Loucy (cell line): Measurements from ENCODE around the gene NDRG3.

Experiments
- H2AFZ ChIP-seq: fragments of 200-600 bp; sonication (generic); 2 replicates; pipeline ENCODE4 v1.6.0; 2016; ENCODE audit warnings: antibody characterized with exemption, mild to moderate bottlenecking, low read length, moderate library complexity
- H3F3A ChIP-seq: fragments of 200-600 bp; 2 replicates; pipeline ENCODE4 v1.6.0; 2016; ENCODE audit warnings: antibody characterized with exemption, low read depth, mild to moderate bottlenecking
- H3K27me3 ChIP-seq: fragments of 200-600 bp; sonication (generic); 2 replicates; pipeline ENCODE4 v1.6.1; 2014; ENCODE audit warnings: low read length, mild to moderate bottlenecking; ENCODE audit not compliant: insufficient read depth, poor library complexity, severe bottlenecking
- H3K36me3 ChIP-seq: fragments of 200-600 bp; sonication (generic); 2 replicates; pipeline ENCODE4 v1.6.1; 2016; ENCODE audit warnings: low read length; ENCODE audit not compliant: insufficient read depth
- H3K4me1 ChIP-seq: fragments of 200-600 bp; sonication (generic); 2 replicates; pipeline ENCODE4 v1.5.1; 2014; ENCODE audit warnings: low read length, mild to moderate bottlenecking; ENCODE audit not compliant: insufficient read depth, poor library complexity, severe bottlenecking
- H3K4me2 ChIP-seq: fragments of 200-600 bp; sonication (generic); 2 replicates; pipeline ENCODE4 v1.6.0; 2014; ENCODE audit warnings: antibody characterized with exemption, low read length, low read depth, mild to moderate bottlenecking; ENCODE audit not compliant: poor library complexity, severe bottlenecking
- H3K4me3 ChIP-seq: fragments of 200-600 bp; sonication (generic); 2 replicates; pipeline ENCODE4 v1.5.1; 2014; ENCODE audit warnings: low read length, mild to moderate bottlenecking, mixed read lengths; ENCODE audit not compliant: poor library complexity, severe bottlenecking
- H3K79me2 ChIP-seq: fragments of 200-600 bp; sonication (generic); 2 replicates; pipeline ENCODE4 v1.6.1; 2014; ENCODE audit warnings: low read length; ENCODE audit not compliant: insufficient read depth
- H3K9ac ChIP-seq: fragments of 200-600 bp; sonication (generic); 2 replicates; pipeline ENCODE4 v1.6.0; 2014; ENCODE audit warnings: mild to moderate bottlenecking, low read depth, low read length, moderate library complexity; ENCODE audit not compliant: poor library complexity, severe bottlenecking
- H3K9me2 ChIP-seq: fragments of 200-600 bp; sonication (generic); replicated peaks from 2 replicates; pipeline ENCODE4 v1.6.1; 2016; ENCODE audit warnings: low read depth, low read length, mixed read lengths
- H3K9me3 ChIP-seq: fragments of 200-600 bp; sonication (generic); 2 replicates; pipeline ENCODE4 v1.6.1; 2014; ENCODE audit warnings: mild to moderate bottlenecking, antibody characterized with exemption, low read length, low read depth; ENCODE audit not compliant: insufficient read depth
- H4K20me1 ChIP-seq: fragments of 200-600 bp; sonication (generic); 2 replicates; pipeline ENCODE4 v1.6.0; 2014; ENCODE audit warnings: antibody characterized with exemption, low read length, mild to moderate bottlenecking; ENCODE audit not compliant: insufficient read depth, poor library complexity, severe bottlenecking
- CTCF ChIP-seq: fragments of 200-600 bp; sonication (generic); conservative IDR thresholded peaks from 2 replicates; pipeline ENCODE4 v1.5.1; 2014; ENCODE audit warnings: mild to moderate bottlenecking, antibody characterized with exemption, low read length
- EZH2phosphoT487 ChIP-seq: fragments of 200-600 bp; IDR thresholded peaks from 2 replicates; pipeline ENCODE4 v1.6.1; 2018; ENCODE audit warnings: antibody characterized with exemption, mild to moderate bottlenecking, moderate library complexity, borderline replicate concordance

Gene NDRG3

GRCh38 chr20:36777576-36777975, 31.7 kb upstream of the NDRG3 start:
- H3K36me3 ChIP-seq, result no peaks in the 10 kb centered on the region
- H4K20me1 ChIP-seq, result peaks cover 3% of the 10 kb centered on the region
- no peak overlapping the region for H2AFZ ChIP-seq
- TF ChIP-seq EZH2phosphoT487 (no peak), CTCF (no peak)
- no peaks in the 10 kb centered on the region for H3F3A ChIP-seq
- H3K9me3 ChIP-seq, result no peaks in the 10 kb centered on the region
- no peak overlapping the region for H3K4me3 ChIP-seq
- H3K27me3 ChIP-seq, result no peaks in the 10 kb centered on the region
- H3K9ac ChIP-seq, result no peak overlapping the region
- no peaks in the 10 kb centered on the region for H3K9me2 ChIP-seq
- peaks cover 8% of the 10 kb centered on the region for H3K4me1 ChIP-seq
- H3K79me2 ChIP-seq, result peaks cover 10% of the 10 kb centered on the region
- H3K4me2 ChIP-seq, result no peak overlapping the region

DNA sequence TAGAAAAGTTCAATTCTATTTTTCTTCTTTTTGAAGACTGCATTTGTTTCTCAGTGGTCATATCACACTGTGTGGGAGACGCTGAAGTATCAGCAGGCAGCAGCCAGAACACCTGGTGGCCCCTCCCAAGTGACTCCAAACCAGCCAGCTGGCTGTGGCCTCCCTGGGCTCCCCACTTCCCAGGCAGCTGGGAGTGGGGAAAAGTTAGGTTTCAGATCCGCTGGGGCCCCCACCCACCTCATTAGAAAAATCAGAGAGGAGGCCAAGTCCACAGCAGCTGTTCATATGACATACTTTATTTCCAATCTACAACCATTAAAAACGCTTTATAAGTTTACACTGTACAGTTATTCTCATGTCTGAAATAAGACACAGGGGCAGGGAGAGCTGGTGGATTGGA, 31.3 kb upstream of the NDRG3 start:
- H3K4me3 ChIP-seq, result no peak overlapping the region

GRCh38 chr20:36775826-36776225, 29.9 kb upstream of the NDRG3 start:
- H3K27me3 ChIP-seq, result no peaks in the 10 kb centered on the region
- H3K9me3 ChIP-seq, result no peaks in the 10 kb centered on the region
- no peak for TF ChIP-seq CTCF
- no peak overlapping the region for H2AFZ ChIP-seq
- H3F3A ChIP-seq, result no peaks in the 10 kb centered on the region
- no peak overlapping the region for H3K9ac ChIP-seq
- H3K36me3 ChIP-seq, result no peaks in the 10 kb centered on the region
- H3K9me2 ChIP-seq, result no peaks in the 10 kb centered on the region
- H3K79me2 ChIP-seq, result peaks cover 27% of the 10 kb centered on the region
- H3K4me3 ChIP-seq, result no peak overlapping the region
- H4K20me1 ChIP-seq, result peaks cover 3% of the 10 kb centered on the region
- H3K4me1 ChIP-seq, result peaks cover 21% of the 10 kb centered on the region
- H3K4me2 ChIP-seq, result no peak overlapping the region

More for the DNA sequence above, 31.3 kb upstream of the NDRG3 start:
- Histone ChIP-seq H3K4me2 (no peak overlapping the region), H3K36me3 (no peaks in the 10 kb centered on the region), H3F3A (no peaks in the 10 kb centered on the region), H3K9ac (no peak overlapping the region), H3K4me1 (peaks cover 11% of the 10 kb centered on the region), H3K9me3 (no peaks in the 10 kb centered on the region), H3K27me3 (no peaks in the 10 kb centered on the region), H3K79me2 (peaks cover 14% of the 10 kb centered on the region), H3K9me2 (no peaks in the 10 kb centered on the region), H4K20me1 (peaks cover 3% of the 10 kb centered on the region), H2AFZ (no peak overlapping the region)
- TF ChIP-seq EZH2phosphoT487, result no peak
- no peak for TF ChIP-seq CTCF
